ENCODE measurements around the gene IL37. TPM values are rescaled to one million over a fixed set of nuclear protein-coding genes. Genes with fewer than 3 reads are reported as not detected.

Gene IL37
- total RNA-seq, 1 donor from 2014 or later: not detected

GRCh38 chr2:112869258-112869842, 41.6 kb upstream of the IL37 start:
- peaks cover 16% of the 10 kb centered on the region for H3K4me1 Mint-ChIP-seq (ENCODE audit: unreplicated experiment)
- TF ChIP-seq CTCF (IDR thresholded peaks at IDR 0.05): no peak
- no peaks in the 10 kb centered on the region for H3K27me3 Mint-ChIP-seq (ENCODE audit: unreplicated experiment)
- no peak overlapping the region for H3K4me3 Mint-ChIP-seq (ENCODE audit: unreplicated experiment)
- DNase-seq (ENCODE audit: extremely low spot score, unreplicated experiment): peak; percentile 84
- H3K36me3 Mint-ChIP-seq (ENCODE audit: unreplicated experiment): no peaks in the 10 kb centered on the region
- H3K27ac Mint-ChIP-seq (ENCODE audit: unreplicated experiment): no peak overlapping the region
- peaks cover 26% of the 10 kb centered on the region for H3K9me3 Mint-ChIP-seq (ENCODE audit: unreplicated experiment)

GRCh38 chr2:112870841-112871835, 39.8 kb upstream of the IL37 start:
- no peak for TF ChIP-seq CTCF (IDR thresholded peaks at IDR 0.05)
- H3K36me3 Mint-ChIP-seq (ENCODE audit: unreplicated experiment): no peaks in the 10 kb centered on the region
- no peaks in the 10 kb centered on the region for H3K27me3 Mint-ChIP-seq (ENCODE audit: unreplicated experiment)
- H3K4me3 Mint-ChIP-seq (ENCODE audit: unreplicated experiment): no peak overlapping the region
- H3K4me1 Mint-ChIP-seq (ENCODE audit: unreplicated experiment): peaks cover 16% of the 10 kb centered on the region
- peaks cover 17% of the 10 kb centered on the region for H3K9me3 Mint-ChIP-seq (ENCODE audit: unreplicated experiment)
- no peak overlapping the region for H3K27ac Mint-ChIP-seq (ENCODE audit: unreplicated experiment)
- DNase-seq (ENCODE audit: extremely low spot score, unreplicated experiment): no peak

GRCh38 chr2:112876257-112876970, 34.6 kb upstream of the IL37 start:
- Mint-ChIP-seq H3K9me3 (ENCODE audit: unreplicated experiment) (peaks cover 16% of the 10 kb centered on the region), H3K27ac (ENCODE audit: unreplicated experiment) (no peak overlapping the region), H3K36me3 (ENCODE audit: unreplicated experiment) (no peaks in the 10 kb centered on the region), H3K4me1 (ENCODE audit: unreplicated experiment) (peaks cover 18% of the 10 kb centered on the region), H3K4me3 (ENCODE audit: unreplicated experiment) (no peak overlapping the region), H3K27me3 (ENCODE audit: unreplicated experiment) (no peaks in the 10 kb centered on the region)
- TF ChIP-seq CTCF (IDR thresholded peaks at IDR 0.05): no peak
- no peak for DNase-seq (ENCODE audit: extremely low spot score, unreplicated experiment)

GRCh38 chr2:112876971-112877361, 34.0 kb upstream of the IL37 start:
- Mint-ChIP-seq H3K4me1 (ENCODE audit: unreplicated experiment) (peaks cover 18% of the 10 kb centered on the region), H3K27ac (ENCODE audit: unreplicated experiment) (no peak overlapping the region), H3K9me3 (ENCODE audit: unreplicated experiment) (peaks cover 13% of the 10 kb centered on the region), H3K27me3 (ENCODE audit: unreplicated experiment) (no peaks in the 10 kb centered on the region), H3K36me3 (ENCODE audit: unreplicated experiment) (no peaks in the 10 kb centered on the region), H3K4me3 (ENCODE audit: unreplicated experiment) (no peak overlapping the region)
- no peak for DNase-seq (ENCODE audit: extremely low spot score, unreplicated experiment)
- no peak for TF ChIP-seq CTCF (IDR thresholded peaks at IDR 0.05)
